Upper lobe of right lung (tissue), 1 donor: ENCODE measurements around the gene ERCC3. TPM values are rescaled to one million over a fixed set of nuclear protein-coding genes. Genes with fewer than 3 reads are reported as not detected.
A peak's percentile ranks its signal among the peaks of the same experiment; 100 is the strongest.

Source experiments
- ATAC-seq: fragments of 200-7000 bp; cut with Tn5 transposase; one replicate; pipeline ENCODE4 v1.9.1; 2020; ENCODE audit warnings: mild to moderate bottlenecking, moderate library complexity
- DNase-seq: peaks from one replicate; pipeline ENCODE4 v3.0.0-alpha.2; 2020
- H3K27ac ChIP-seq: fragments of 200-600 bp; one replicate; pipeline ENCODE4 v1.8.0; 2022
- H3K27me3 ChIP-seq: fragments of 200-600 bp; one replicate; pipeline ENCODE4 v1.8.0; 2022; ENCODE audit warnings: mild to moderate bottlenecking
- H3K36me3 ChIP-seq: fragments of 200-600 bp; one replicate; pipeline ENCODE4 v1.8.0; 2022
- H3K4me1 ChIP-seq: fragments of 200-600 bp; one replicate; pipeline ENCODE4 v1.8.0; 2022
- H3K4me3 ChIP-seq: fragments of 200-600 bp; one replicate; pipeline ENCODE4 v1.8.0; 2022; ENCODE audit warnings: mild to moderate bottlenecking
- H3K9me3 ChIP-seq: fragments of 200-600 bp; one replicate; pipeline ENCODE4 v1.8.0; 2022
- intact Hi-C: fragments of 100-400 bp; cut with DNase I; formaldehyde crosslinking; loops from one replicate; pipeline ENCODE4 v1.11.0; 2022
- total RNA-seq: library from RNA; stranded (reverse); fragmentation: NEBNext Ultra II Directional; extraction: Animal tissue kit (Norgen Biotek cat#: 25700); gene quantifications from one replicate; pipeline ENCODE4 v1.2.1, GENCODE V29; 2021
- TF ChIP-seq, protein P1 (sequence below): fragments of 200-600 bp; IDR thresholded peaks from one replicate; pipeline ENCODE4 v1.8.0; 2022; ENCODE audit warnings: antibody characterized with exemption
- donor health status: DM: no; HTN: yes; CAD: no; lungs with severe emphysema.

ERCC3 gene
- total RNA-seq, 1 donor from 2014 or later, result 36.9 TPM

DNA sequence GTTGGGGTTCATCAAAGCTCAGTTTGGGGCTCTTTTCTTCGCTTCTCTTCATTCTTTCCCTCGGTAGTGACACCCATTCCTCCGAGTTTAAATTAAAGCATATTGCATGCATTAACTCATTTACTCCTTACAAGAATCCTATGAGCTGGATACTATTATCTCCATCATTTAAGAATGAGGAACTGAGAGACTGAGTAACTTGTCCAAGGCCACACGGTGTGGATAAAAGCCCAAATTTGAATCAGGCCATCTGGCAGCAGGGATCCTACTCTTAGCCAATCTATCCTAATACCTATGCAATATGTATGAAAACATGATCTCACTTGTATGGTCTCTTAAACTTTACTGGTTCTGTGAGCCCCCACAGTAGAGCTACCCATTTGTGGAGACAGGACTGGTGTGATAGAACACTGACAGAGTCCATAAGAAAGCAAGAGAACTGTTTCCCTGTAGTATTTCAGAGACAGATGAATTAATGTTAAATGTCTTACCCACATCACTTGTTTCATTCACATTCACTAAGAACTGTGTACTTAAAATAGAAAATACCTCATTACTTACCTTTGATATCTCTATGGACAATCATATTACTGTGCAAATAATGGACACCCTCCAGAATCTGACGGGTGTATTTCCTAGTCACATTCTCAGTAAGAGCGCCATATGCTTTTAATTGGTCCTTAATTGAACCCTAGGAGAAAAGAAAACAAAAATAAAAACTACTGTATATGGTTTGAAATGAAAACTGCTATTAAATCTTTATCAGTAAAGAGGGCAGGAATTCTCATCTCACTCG is 20.4 kb upstream of the ERCC3 start:
- no peaks in the 10 kb centered on the region for H3K27me3 ChIP-seq
- no peak overlapping the region for H3K27ac ChIP-seq
- no peaks in the 10 kb centered on the region for H3K9me3 ChIP-seq
- peaks cover 96% of the 10 kb centered on the region for H3K36me3 ChIP-seq
- H3K4me3 ChIP-seq, result no peak overlapping the region
- TF ChIP-seq, protein P1, sequence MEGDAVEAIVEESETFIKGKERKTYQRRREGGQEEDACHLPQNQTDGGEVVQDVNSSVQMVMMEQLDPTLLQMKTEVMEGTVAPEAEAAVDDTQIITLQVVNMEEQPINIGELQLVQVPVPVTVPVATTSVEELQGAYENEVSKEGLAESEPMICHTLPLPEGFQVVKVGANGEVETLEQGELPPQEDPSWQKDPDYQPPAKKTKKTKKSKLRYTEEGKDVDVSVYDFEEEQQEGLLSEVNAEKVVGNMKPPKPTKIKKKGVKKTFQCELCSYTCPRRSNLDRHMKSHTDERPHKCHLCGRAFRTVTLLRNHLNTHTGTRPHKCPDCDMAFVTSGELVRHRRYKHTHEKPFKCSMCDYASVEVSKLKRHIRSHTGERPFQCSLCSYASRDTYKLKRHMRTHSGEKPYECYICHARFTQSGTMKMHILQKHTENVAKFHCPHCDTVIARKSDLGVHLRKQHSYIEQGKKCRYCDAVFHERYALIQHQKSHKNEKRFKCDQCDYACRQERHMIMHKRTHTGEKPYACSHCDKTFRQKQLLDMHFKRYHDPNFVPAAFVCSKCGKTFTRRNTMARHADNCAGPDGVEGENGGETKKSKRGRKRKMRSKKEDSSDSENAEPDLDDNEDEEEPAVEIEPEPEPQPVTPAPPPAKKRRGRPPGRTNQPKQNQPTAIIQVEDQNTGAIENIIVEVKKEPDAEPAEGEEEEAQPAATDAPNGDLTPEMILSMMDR, result no peak
- no peak for DNase-seq
- no peaks in the 10 kb centered on the region for H3K4me1 ChIP-seq
- ATAC-seq, result no peak
- intact Hi-C loops, result no loop called here

DNA sequence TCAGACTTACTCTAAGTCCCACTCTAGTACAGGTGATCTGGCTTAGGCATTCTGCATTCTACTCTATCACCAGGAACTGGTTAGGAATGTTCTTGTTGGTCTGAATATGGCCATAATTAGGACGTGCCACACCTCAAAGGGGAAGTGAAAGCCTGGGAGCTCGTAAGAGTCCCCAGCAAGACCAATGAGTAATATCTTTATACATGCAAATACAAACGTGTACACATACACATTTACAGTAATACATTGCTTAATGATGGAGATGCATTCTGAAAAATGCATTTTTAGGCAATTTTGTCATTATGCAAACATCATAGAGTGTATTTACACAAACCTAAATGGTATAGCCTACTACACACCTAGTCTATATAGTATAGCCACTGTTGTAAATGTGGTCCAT is 19.5 kb upstream of the ERCC3 start:
- Histone ChIP-seq H3K4me3 (no peak overlapping the region), H3K9me3 (no peaks in the 10 kb centered on the region), H3K27ac (no peak overlapping the region), H3K36me3 (peaks cover 96% of the 10 kb centered on the region), H3K4me1 (no peaks in the 10 kb centered on the region), H3K27me3 (no peaks in the 10 kb centered on the region)
- DNase-seq (no peak), ATAC-seq (peak; percentile 81)
- intact Hi-C loops, result no loop called here
- TF ChIP-seq, protein P1, result no peak

DNA sequence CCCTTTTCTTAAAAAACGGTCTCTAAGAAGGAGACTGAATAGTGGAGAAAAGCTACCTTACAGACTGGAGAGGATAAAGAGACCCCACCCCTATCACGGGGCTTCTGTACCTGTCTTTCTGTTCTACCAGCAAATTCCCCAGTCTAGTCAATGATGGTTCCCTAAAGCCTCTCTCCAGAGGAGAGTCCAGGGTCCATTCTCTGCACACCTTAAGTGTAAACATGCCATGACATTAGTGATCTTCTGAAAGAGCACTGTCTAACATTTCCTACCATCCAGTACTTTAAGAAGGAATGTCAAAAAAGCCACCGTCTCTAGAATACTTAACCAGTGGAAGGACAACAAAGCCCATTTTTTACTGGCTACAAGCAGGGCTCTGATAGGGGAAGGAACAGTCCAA is 17.0 kb upstream of the ERCC3 start:
- DNase-seq, result no peak
- ATAC-seq, result no peak
- H3K27me3 ChIP-seq, result no peaks in the 10 kb centered on the region
- no peak overlapping the region for H3K27ac ChIP-seq
- TF ChIP-seq, protein P1, result no peak
- H3K9me3 ChIP-seq, result no peaks in the 10 kb centered on the region
- intact Hi-C loops, result no loop called here
- no peaks in the 10 kb centered on the region for H3K4me1 ChIP-seq
- H3K36me3 ChIP-seq, result peaks cover 97% of the 10 kb centered on the region
- no peak overlapping the region for H3K4me3 ChIP-seq

DNA sequence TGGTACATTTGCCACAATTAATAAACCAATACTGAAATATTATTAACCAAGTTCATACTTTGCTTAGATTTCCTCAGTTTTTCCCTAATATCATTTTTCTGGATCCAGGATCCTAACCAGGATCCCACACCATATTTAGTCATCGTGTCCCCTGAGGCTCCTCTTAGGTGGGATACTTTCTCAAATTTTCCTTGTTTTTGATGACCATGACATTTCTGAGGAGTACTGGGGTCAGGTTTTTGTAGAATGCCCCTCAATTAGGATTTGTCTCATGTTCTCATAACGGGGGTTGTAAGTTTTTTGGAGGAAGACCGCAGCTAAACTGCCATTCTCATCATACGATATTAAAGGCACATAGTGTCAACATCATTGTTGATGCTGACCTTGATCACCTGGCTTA is 15.5 kb upstream of the ERCC3 start:
- H3K4me1 ChIP-seq, result no peaks in the 10 kb centered on the region
- H3K4me3 ChIP-seq, result no peak overlapping the region
- H3K27me3 ChIP-seq, result no peaks in the 10 kb centered on the region
- H3K9me3 ChIP-seq, result no peaks in the 10 kb centered on the region
- peaks cover 91% of the 10 kb centered on the region for H3K36me3 ChIP-seq
- intact Hi-C loops, result no loop called here
- H3K27ac ChIP-seq, result no peak overlapping the region
- ATAC-seq (no peak), DNase-seq (no peak)
- TF ChIP-seq, protein P1, result no peak

DNA sequence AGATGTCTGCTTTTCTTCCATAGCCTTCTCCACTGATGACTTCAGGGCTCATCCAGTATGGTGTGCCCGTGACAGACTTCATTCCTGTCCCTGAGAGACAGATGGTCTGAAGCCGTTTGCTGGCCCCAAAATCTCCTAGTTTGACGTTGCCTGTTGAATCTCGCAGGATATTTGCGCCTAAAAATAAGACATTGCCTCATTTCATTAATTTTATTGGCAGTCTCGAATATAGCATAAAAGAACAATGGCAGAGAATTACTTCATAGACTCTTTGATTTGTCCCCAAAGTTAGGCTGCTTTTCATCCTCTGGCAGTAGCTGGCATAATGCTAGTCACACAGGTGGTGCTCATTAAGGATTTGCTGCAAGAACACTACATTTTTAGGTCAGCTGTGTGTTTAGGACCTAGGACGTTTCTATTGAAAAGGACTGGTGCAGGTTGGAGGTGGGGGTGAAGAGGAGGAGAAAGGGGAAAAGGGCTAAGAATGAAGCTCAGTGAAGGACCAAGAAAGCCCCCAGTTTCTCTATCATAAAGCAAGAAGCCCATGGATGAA is 14.7 kb upstream of the ERCC3 start:
- H3K9me3 ChIP-seq, result no peaks in the 10 kb centered on the region
- ATAC-seq, result no peak
- H3K36me3 ChIP-seq, result peaks cover 83% of the 10 kb centered on the region
- no peak for DNase-seq
- H3K4me3 ChIP-seq, result no peak overlapping the region
- no peaks in the 10 kb centered on the region for H3K4me1 ChIP-seq
- TF ChIP-seq, protein P1, result no peak
- no peak overlapping the region for H3K27ac ChIP-seq
- intact Hi-C loops, result no loop called here
- no peaks in the 10 kb centered on the region for H3K27me3 ChIP-seq
